NCI-H2171 (cell line): ENCODE results near the gene SPACA7.

Experiments used
- DNase-seq: peaks from one replicate; lab custom pipeline; 2025; lab: John Stamatoyannopoulos, UW

The SPACA7 gene

GRCh38 chr13:112465251-112466131 lies 89.3 kb downstream of the SPACA7 start:
- no peak for DNase-seq

GRCh38 chr13:112466132-112467058 lies 90.2 kb downstream of the SPACA7 start:
- DNase-seq, result no peak

- no peak for DNase-seq
These were observed 91.1 kb downstream of the SPACA7 start for GRCh38 chr13:112467236-112467635.

GRCh38 chr13:112468069-112468468 lies 91.9 kb downstream of the SPACA7 start:
- no peak for DNase-seq

GRCh38 chr13:112469071-112469745 lies 93.1 kb downstream of the SPACA7 start:
- DNase-seq, result no peak

- DNase-seq, result no peak
These were observed 97.7 kb downstream of the SPACA7 start for GRCh38 chr13:112473818-112474217.

GRCh38 chr13:112474869-112475268 lies 98.7 kb downstream of the SPACA7 start:
- DNase-seq, result no peak

GRCh38 chr13:112475889-112476288 lies 99.7 kb downstream of the SPACA7 start:
- DNase-seq, result no peak

GRCh38 chr13:112477070-112477619 lies 101.0 kb downstream of the SPACA7 start:
- no peak for DNase-seq

GRCh38 chr13:112479389-112479788 lies 103.2 kb downstream of the SPACA7 start:
- DNase-seq, result no peak

- DNase-seq, result no peak
These were observed 105.3 kb downstream of the SPACA7 start for GRCh38 chr13:112481458-112481857.

- DNase-seq, result no peak
These were observed 107.1 kb downstream of the SPACA7 start for GRCh38 chr13:112483299-112483698.
